GM13977 (cell line): ENCODE measurements around the gene SLC2A5.

Experiments
- DNase-seq: peaks from one replicate; pipeline ENCODE4 v3.0.0; 2012; ENCODE audit warnings: low spot score
- CTCF ChIP-seq: IDR thresholded peaks from 2 replicates; pipeline ENCODE4 v1.5.1; 2012; ENCODE audit warnings: mild to moderate bottlenecking, control low read depth; ENCODE audit not compliant: insufficient read depth; ENCODE audit errors: extremely low read depth, missing control alignments
- in situ Hi-C: fragments of 300-500 bp; cut with MboI; formaldehyde crosslinking; loops from one replicate; pipeline ENCODE4 v1.12.0; 2022; ENCODE audit warnings: low sequenced_read_pairs, low pct_unique_long_range_greater_than_20kb, mixed read lengths, inconsistent platforms; ENCODE audit not compliant: unreplicated experiment

SLC2A5 gene

GRCh38 chr1:9020305-9020704, 49.1 kb downstream of the SLC2A5 start:
- TF ChIP-seq CTCF: no peak
- DNase-seq: no peak
- in situ Hi-C loops: no loop called here

GRCh38 chr1:9019896-9020295, 49.5 kb downstream of the SLC2A5 start:
- in situ Hi-C loops: no loop called here
- DNase-seq: no peak

GRCh38 chr1:9018333-9018732, 51.1 kb downstream of the SLC2A5 start:
- no peak for TF ChIP-seq CTCF
- in situ Hi-C loops: no loop called here
- no peak for DNase-seq

More at GRCh38 chr1:9019896-9020295, 49.5 kb downstream of the SLC2A5 start:
- no peak for TF ChIP-seq CTCF

- DNase-seq: no peak
- TF ChIP-seq CTCF: no peak
- in situ Hi-C loops: no loop called here
Observed at GRCh38 chr1:9016455-9016854, 53.0 kb downstream of the SLC2A5 start.

GRCh38 chr1:9014475-9015375, 54.7 kb downstream of the SLC2A5 start:
- in situ Hi-C loops: no loop called here

GRCh38 chr1:9013819-9014218, 55.6 kb downstream of the SLC2A5 start:
- in situ Hi-C loops: no loop called here
- no peak for DNase-seq
- TF ChIP-seq CTCF: no peak

More at GRCh38 chr1:9014475-9015375, 54.7 kb downstream of the SLC2A5 start:
- DNase-seq: no peak
- TF ChIP-seq CTCF: no peak
